CD4-positive, alpha-beta T cell treated with Interleukin-15 for 4 hours (primary cell): ENCODE data around the gene RORC.

Experiments used
- DNase-seq: peaks from one replicate; pipeline ENCODE4 v3.0.0-alpha.2; 2020; ENCODE audit warnings: low spot score

Gene RORC

DNA sequence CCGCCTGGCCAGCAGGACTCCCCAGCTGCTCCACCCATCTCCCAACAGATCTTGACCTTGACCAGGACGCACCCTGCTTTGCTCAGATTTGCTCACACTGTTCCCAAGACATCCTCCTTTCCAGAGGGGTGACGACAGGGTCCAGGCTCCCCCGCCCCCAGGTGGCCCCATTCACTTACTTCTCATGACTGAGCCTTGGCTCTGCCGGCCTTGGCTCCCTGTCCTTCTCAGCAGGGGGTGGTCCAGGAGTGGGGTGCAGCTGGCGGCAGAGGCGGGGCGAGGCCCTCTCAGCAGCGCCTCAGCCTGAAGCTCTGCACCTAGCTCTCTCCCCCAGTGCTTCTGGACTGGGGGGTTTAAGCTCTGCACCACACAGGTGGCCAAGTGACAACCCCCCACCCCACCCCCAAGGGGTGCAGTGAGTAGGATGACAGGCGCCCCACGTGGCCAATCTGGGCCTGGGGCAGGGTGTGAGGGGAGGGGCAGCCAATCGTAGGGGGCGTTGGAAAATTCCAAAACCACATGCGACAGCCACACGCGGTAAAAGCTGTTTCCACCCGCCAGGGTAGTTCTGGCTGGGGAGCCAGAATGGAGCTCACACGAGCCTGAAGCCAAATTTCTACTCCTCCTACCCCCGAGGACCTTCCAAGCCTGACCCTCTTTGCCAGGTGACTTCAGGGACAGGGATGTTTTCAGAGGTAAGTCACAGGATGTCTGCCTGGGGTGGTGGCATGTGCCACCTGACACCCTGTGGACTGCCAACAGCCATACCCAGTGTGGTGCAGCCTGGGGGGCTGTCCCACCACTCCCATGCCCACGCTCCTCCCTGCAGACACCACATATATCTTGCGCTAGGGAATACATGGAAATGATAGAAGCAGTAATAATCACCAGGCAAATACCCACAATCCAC is 5.6 kb downstream of the RORC start:
- DNase-seq = no peak

DNA sequence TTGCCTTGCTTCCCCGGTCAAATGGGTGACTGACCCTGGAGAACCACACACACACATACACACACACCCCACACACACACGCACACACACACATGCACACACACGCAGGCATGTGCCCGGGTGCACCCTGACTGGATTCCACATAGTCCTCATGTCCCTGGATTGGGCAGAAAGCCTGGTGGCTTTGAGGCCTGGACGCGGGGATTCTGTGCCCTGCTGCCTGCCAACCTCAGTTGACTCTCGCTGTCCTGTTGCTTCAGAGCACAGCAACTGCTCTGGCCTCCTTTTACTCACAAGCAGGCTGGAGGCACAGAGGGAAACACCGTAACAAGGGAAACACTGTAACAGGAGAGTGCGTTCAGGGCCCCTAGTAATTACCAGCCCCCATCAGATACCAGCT is 6.4 kb downstream of the RORC start:
- no peak for DNase-seq

- DNase-seq = no peak
Measured at GRCh38 chr1:151823175-151823574, 8.4 kb downstream of the RORC start.

DNA sequence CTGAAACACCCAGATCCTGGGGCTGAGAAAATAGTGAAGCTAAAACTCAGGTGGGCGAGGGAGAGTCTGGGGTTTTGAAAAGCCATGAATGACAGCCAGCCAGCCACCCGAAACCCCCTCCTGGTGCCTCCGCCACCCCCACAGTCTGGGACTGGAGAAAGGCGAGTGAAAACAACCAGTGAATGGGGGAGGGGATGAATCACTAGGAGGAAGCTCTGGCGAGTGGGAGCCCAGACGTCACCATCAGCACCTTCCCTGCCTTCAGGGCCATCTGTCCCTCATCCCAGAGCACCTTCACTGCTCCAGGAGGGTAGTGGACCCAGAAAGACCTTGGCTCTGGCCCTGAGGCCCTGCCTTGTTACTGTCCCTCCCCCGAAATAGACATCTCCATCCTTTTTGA is 9.2 kb downstream of the RORC start:
- DNase-seq = no peak

DNA sequence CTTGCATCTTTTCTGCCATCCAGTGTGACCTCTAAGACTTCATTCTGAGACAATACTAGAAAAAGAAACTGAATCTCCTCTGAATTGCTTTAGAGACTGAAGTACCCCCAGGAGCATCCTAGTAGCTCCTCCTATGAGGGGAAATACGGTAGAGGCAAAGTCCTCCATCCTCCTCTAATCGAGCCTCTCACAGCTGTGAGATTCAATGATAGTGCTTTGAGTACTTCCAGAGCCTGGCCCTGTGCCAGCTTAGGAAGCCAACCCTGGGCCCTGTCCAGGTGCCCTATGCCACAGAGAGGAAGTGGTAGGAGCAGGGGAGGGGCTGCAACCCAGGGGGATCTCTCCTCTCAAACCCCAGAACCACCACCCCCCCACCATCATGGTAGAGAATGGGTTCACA is 10.7 kb downstream of the RORC start:
- DNase-seq = no peak

DNA sequence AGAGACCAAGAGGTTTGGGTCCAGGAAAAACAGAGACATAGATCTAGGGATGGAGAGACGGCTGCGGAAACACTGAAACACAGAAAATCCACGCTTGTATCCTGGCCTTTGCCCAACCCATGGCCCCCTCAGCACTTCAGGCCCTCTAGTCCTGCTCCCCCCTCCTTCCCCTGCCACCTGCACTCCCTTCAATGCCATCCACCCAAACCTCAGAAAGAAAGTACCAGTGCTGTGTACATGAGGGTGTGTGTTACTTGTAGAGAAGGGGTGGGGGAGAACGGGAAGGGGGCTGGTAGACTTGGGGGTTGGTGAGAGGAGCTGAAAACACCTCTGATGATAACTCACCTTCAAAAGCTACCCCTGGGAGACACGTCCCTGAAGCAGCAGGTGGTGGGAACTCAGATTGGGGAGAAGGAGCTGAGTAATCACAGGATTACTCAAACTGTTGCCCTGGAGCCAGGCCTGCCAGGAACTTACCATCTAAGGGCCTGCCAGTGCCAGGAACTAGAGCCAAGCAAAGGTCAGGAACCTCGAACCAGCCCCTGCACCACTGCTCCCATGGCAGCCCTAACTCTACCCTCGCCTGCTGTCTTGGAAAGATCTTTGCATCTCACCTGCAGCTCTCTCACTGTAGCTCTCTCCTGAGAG is 11.5 kb downstream of the RORC start:
- no peak for DNase-seq

DNA sequence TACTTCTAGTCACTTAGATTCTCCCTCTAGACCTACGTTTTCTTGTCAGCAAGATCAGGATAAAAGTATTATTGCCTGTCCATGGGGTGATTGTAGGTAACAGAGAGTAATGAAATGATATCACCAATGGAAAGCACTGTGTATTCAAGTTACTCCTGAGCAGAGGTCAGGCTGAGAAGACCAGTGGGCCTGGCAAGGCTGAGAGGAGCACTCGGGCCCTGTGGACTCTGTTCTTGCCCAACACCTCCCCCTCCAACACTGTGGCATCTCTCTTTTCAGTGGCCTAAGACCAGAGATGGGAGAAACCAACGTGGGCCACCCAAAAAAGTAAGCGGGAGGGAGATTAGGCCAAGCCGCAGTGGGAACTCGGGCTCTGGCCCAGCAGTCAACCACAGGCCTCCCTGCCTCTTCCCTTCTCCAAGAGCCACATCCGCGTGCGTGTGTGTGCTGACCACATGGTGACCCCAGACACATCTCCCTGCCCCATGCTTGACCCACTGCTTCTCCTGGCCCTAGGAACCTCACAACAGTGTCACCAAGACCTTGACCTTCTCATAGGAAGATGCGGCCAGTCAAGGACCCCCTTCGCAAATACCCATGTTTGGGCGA is 12.3 kb downstream of the RORC start:
- DNase-seq = no peak

DNA sequence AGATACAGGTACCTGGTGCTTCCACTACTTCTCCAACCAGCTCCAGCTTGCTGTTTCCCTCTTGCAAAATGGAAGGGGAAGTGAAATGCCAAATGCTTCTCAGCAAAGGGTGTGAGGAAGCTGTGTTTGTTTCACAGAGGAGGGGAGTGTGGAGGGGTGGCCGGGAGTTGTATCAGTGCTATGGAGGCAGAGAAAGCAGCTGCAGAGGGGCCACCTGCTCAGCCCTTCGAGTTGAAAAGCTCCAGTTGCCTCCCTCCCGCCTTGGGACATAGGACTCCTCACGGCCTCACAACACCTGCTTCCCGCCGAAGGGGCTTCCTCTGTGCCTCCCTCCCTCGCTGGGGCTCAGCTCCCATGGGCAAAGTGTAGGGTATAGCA is 14.3 kb downstream of the RORC start:
- no peak for DNase-seq

GRCh38 chr1:151816548-151817352 is 14.9 kb downstream of the RORC start:
- DNase-seq = no peak

DNA sequence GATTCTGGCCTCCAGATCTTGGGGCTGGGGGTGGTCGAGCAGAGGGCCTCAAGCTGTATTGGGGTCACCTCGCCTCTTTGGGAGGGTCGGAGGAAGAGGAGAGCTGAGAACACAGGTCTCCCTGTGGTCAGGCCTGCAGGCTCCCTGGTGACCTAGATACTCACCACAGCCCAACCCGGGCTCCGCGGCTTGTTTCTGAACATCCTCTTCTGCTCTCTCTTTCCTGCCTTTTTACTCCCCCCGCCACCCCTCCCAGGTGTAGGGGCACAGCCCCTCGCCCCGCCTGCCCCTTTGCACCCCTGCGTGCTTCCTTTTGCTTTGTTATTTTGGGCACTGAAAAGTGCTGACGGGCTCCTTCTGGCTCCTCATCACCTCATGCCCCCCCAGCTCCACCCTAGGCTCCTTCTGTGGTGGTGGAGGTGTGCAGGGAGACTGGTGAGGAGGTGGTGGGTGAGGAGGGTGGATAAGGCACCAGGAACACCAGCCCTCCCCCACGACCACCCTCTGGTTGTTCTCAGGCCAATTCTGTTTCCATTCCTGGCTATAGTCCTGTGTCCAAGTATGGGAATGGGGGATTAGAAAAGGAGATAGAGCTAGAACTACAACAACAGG is 15.8 kb downstream of the RORC start:
- peak; percentile 49 for DNase-seq

DNA sequence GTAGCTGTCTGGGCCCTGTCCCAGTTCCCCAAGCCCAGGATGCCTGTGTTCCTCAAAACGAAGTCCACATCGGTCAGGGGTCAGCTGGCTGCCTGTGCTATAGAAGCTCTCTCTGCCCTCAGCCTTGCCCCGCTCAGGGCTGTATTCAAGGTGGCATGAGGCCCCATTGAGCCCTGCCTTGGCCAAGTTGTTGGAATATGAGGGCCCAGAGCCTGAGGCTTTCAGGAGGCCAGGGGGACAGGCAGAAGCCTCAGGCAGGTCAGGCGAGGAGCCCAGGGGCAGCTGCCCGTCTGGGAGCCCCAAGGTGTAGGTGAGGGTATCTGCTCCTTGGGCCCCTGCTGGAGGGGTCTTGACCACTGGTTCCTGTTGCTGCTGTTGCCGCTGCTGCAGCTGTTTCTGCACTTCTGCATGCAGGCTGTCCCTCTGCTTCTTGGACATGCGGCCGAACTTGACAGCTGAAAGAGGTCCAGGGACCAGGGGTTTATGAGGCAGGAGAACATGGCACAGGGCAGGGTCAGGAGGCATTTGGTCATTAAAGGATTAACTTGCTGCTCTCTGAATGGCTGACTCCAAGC is 16.5 kb downstream of the RORC start:
- DNase-seq = no peak

- DNase-seq = no peak
Measured at GRCh38 chr1:151814426-151814825, 17.2 kb downstream of the RORC start.

DNA sequence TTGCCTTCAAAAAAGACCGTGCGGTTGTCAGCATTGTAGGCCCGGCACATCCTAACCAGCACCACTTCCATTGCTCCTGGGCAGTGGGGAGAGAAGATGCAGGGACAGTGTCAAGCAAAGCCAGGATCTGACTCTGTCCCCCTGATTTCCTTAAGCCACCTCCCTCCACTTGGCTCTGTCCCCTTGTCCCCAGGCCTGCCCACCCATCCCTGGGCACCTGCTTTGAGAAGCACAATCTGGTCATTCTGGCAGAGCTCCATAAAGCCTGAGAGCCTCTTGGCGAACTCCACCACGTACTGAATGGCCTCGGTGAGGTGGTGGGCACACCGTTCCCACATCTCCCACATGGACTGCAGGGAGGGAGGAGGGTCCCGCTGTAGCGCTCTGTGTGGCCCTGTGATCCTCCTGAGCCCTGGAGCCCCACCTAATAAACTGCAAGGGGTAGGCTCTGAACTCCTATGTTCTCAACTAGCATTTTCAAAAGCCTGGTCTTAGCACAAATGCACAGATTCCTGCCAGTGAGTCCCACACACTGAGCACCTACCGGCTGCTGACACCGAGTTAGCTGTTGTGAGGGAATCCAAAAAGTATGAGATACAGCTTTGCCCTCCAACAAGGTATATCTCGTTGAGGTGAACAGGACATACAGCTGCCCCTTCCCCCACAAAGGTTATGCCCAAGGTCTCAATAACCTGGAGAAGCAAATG is 18.2 kb downstream of the RORC start:
- no peak for DNase-seq

- DNase-seq = no peak
Measured at GRCh38 chr1:151811181-151811580, 20.4 kb downstream of the RORC start.

DNA sequence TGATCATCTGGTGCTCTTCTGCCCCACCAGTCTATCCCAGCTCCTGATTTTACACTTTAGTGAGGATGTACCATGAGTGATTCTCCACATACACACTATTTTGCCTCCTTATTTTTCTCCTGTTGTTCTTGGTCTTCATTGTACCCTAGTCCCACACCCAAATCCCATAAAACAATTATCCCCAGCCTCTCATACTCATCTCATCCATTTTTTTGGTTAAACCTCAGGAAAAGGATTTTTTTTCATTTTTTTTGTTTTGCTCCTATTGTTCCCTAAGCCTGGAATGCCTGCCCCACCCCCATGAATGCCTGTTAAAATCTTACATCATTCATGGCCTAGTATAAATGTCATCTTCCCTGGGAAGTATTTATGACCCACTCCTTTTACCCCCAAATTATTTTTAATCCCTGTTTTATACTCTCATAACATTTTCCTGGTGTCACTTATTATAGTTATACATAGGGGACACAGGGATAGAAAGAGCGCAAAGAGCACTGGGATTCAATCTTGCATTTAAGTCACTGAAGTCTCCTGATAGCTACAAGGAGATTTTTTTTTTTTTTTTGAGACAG is 21.5 kb downstream of the RORC start:
- no peak for DNase-seq

DNA sequence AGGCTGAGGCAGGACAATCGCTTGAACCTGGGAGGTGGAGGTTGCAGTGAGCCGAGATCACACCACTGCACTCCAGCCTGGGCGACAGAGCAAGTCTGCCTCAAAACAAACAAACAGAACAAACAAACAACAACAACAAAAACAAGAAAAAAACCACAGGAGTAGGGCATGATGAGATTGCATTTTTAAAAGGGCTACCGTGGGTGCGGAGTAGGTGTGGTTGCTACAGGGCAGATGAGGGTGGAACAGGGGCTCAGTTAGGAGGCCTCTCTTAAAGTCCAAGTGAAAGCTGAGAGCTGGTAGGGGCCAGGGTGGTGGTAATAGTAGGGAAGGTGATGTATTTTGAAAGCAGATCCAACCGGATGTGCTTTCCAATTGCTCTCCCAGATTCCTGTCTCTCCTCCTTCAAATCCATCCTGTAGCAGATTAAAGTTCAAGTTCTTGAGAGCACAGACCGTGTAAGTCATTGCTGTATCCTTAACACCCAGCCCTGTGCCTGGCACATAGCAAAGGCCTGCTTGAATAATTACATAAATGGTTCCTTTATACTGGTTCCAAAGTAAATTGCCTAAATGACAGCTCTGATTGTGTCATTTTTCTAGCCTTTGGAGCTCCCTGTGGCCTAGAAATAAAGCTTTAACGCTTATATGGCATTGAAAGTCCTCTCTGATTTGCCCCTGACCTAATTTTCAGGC is 22.2 kb downstream of the RORC start:
- no peak for DNase-seq

GRCh38 chr1:151807766-151808165 is 23.8 kb downstream of the RORC start:
- DNase-seq = no peak

DNA sequence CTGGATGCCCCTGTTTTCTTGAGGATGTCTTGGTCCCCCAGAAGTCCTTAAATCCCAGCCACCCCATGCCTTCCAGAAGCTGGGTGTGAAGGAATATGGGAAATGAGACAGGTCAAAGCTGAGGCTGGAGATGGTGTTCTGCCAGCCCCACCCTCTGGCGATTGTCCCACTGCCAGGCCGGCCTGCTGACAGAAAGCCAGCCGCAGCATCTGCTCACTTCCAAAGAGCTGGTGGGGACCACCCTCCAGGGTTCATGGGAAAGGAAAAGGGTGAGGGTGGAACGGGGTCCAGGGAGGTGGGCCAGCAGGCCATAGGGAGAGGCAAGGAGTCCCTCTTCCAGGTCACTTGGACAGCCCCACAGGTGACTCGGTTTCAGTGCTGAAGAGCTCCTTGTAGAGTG is 24.5 kb downstream of the RORC start:
- no peak for DNase-seq

GRCh38 chr1:151806170-151806569 is 25.4 kb downstream of the RORC start:
- no peak for DNase-seq
